Measurements from ENCODE around the gene SHISA8.

SHISA8 gene

GRCh38 chr22:41934284-41935014 is 19.6 kb upstream of the SHISA8 start:
- DNase-seq: no peak

- DNase-seq: no peak
Observed at GRCh38 chr22:41933411-41934177, 18.7 kb upstream of the SHISA8 start.

GRCh38 chr22:41932353-41932752 is 17.5 kb upstream of the SHISA8 start:
- no peak for DNase-seq

- no peak for DNase-seq
Observed at GRCh38 chr22:41931701-41932269, 16.9 kb upstream of the SHISA8 start.

GRCh38 chr22:41929418-41929810 is 14.5 kb upstream of the SHISA8 start:
- no peak for DNase-seq

- no peak for DNase-seq
Observed at GRCh38 chr22:41928593-41929417, 13.9 kb upstream of the SHISA8 start.

GRCh38 chr22:41927813-41928212 is 12.9 kb upstream of the SHISA8 start:
- DNase-seq: no peak

GRCh38 chr22:41925783-41926460 is 11.0 kb upstream of the SHISA8 start:
- DNase-seq: peak in 21 of 51 donors; percentile 8 to 58 (median 25)

- DNase-seq: no peak
Observed at GRCh38 chr22:41923595-41924276, 8.9 kb upstream of the SHISA8 start.

GRCh38 chr22:41922940-41923594 is 8.2 kb upstream of the SHISA8 start:
- DNase-seq: no peak

GRCh38 chr22:41922328-41922727 is 7.5 kb upstream of the SHISA8 start:
- DNase-seq: no peak

- peak in 16 of 51 donors; percentile 7 to 39 (median 20) for DNase-seq
Observed at GRCh38 chr22:41920271-41920976, 5.5 kb upstream of the SHISA8 start.

GRCh38 chr22:41919357-41920224 is 4.7 kb upstream of the SHISA8 start:
- peak in 19 of 51 donors; percentile 10 to 51 (median 27) for DNase-seq

- peak in 12 of 51 donors; percentile 5 to 39 (median 22) for DNase-seq
Observed at GRCh38 chr22:41917903-41918791, 3.3 kb upstream of the SHISA8 start.

GRCh38 chr22:41917375-41917902 is 2.6 kb upstream of the SHISA8 start:
- DNase-seq: no peak

- DNase-seq: no peak
Observed at GRCh38 chr22:41916745-41917358, 2.0 kb upstream of the SHISA8 start.
